ENCODE data around the gene BNIP1. TPM values are rescaled to one million over a fixed set of nuclear protein-coding genes. Genes with fewer than 3 reads are reported as not detected.
"Not testable (repeated sequence)": the region's sequence is repeated elsewhere in the genome, so short reads cannot be mapped to it uniquely, and the experiment has no call there.

The BNIP1 gene
- total and polyA plus RNA-seq, 7 donors, result 6.7 to 19.2 (median 11.8) TPM

- H3K4me1 ChIP-seq, result no peaks in the 10 kb centered on the region
- no peaks in the 10 kb centered on the region for H3K27me3 ChIP-seq
- DNase-seq, result no peak
- H3K9me3 ChIP-seq, result no peaks in the 10 kb centered on the region
- H3K4me3 ChIP-seq, result no peak overlapping the region
- TF ChIP-seq EP300 (IDR thresholded peaks at IDR 0.05) (no peak), POLR2AphosphoS5 (IDR thresholded peaks at IDR 0.05) (no peak), POLR2A (IDR thresholded peaks at IDR 0.05) (no peak), CTCF (IDR thresholded peaks at IDR 0.05) (no peak)
- H3K27ac ChIP-seq, result no peak overlapping the region
- peaks cover 14 to 89% (median 24%) of the 10 kb centered on the region in 4 donors for H3K36me3 ChIP-seq
- WGBS, 2 donors, result 93 to 96% methylated on average over 5 of the region's 5 CpGs
- intact Hi-C loops (cut with DNase I), result no loop called here
Measured at GRCh38 chr5:173152547-173152946, 8.2 kb downstream of the BNIP1 start.

DNA sequence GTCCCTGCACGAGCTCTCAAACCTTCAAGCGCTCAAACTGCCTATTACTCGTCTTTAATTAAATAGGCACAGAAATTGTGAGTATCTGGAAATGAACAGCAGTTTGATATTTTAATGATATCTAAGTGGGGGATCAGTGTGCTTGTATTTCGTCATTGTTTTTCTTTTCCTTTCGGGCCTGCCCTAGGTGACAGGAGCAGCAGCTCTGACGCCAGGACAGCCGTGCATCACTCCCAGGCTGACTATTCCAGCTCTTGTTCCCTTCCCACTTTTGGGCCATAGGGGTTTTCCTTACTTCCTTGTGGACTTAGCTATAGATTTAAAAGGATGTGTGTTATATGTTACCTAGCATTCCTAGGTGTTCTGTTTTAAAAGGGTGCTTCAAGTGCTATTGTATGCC lies 9.5 kb downstream of the BNIP1 start:
- no peak overlapping the region for H3K4me3 ChIP-seq
- intact Hi-C loops (cut with DNase I), result no loop called here
- H3K4me1 ChIP-seq, result no peaks in the 10 kb centered on the region

GRCh38 chr5:173154619-173155018 lies 10.3 kb downstream of the BNIP1 start:
- DNase-seq, result not testable (repeated sequence)

More for the DNA sequence above, 9.5 kb downstream of the BNIP1 start:
- Histone ChIP-seq H3K9me3 (no peaks in the 10 kb centered on the region), H3K27ac (no peak overlapping the region), H3K27me3 (no peaks in the 10 kb centered on the region), H3K36me3 (peaks cover 14 to 89% (median 28%) of the 10 kb centered on the region in 4 donors)
- 91 to 96% methylated on average over 7 of the region's 7 CpGs for WGBS, 2 donors
- TF ChIP-seq EP300 (IDR thresholded peaks at IDR 0.05), result no peak
- no peak for TF ChIP-seq POLR2AphosphoS5 (IDR thresholded peaks at IDR 0.05)
- TF ChIP-seq POLR2A (IDR thresholded peaks at IDR 0.05), result no peak
- TF ChIP-seq CTCF (IDR thresholded peaks at IDR 0.05), result no peak
- DNase-seq, result no peak

GRCh38 chr5:173155912-173156311 lies 11.6 kb downstream of the BNIP1 start:
- intact Hi-C loops (cut with DNase I), result no loop called here
- TF ChIP-seq CTCF (IDR thresholded peaks at IDR 0.05) (no peak), POLR2A (IDR thresholded peaks at IDR 0.05) (no peak), EP300 (IDR thresholded peaks at IDR 0.05) (no peak), POLR2AphosphoS5 (IDR thresholded peaks at IDR 0.05) (no peak)
- Histone ChIP-seq H3K27ac (no peak overlapping the region), H3K9me3 (no peaks in the 10 kb centered on the region), H3K4me3 (no peak overlapping the region), H3K27me3 (no peaks in the 10 kb centered on the region), H3K4me1 (no peaks in the 10 kb centered on the region), H3K36me3 (peaks cover 21 to 91% (median 42%) of the 10 kb centered on the region in 4 donors)
- WGBS, 2 donors, result 76 to 82% methylated on average over 2 of the region's 2 CpGs
- DNase-seq, result no peak

More at GRCh38 chr5:173154619-173155018, 10.3 kb downstream of the BNIP1 start:
- H3K4me3 ChIP-seq; H3K9me3 ChIP-seq; H3K27me3 ChIP-seq; intact Hi-C loops (cut with DNase I); H3K27ac ChIP-seq; H3K4me1 ChIP-seq: not testable (repeated sequence)
- WGBS, 2 donors, result 85 to 93% methylated on average over 5 of the region's 5 CpGs
- peaks cover 14 to 88% (median 33%) of the 10 kb centered on the region in 4 donors for H3K36me3 ChIP-seq

DNA sequence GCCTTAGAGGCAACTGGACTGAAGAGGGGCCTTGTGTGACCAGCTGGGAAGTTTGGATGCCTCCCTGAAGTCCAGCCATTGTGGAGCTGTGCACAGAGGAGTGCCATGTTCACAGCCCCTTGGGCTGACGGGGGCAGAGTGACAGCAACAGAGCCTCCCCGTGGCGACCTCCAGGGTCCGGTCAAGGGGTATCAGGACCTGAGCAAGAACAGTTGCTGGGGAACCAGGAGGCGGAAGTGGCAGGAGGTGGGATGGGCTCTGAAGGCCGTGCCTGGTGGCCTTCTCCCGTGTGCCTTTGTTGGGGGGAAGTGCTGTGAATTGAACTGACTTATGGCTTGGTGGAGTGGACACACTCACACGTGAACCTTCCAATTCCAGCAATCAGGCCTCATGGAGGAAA lies 14.0 kb downstream of the BNIP1 start:
- Histone ChIP-seq H3K4me1 (peaks cover 0 to 5% (median under 1%) of the 10 kb centered on the region in 4 donors), H3K27me3 (no peaks in the 10 kb centered on the region), H3K4me3 (no peak overlapping the region), H3K27ac (no peak overlapping the region), H3K9me3 (no peaks in the 10 kb centered on the region), H3K36me3 (peaks cover 21 to 94% (median 45%) of the 10 kb centered on the region in 4 donors)
- TF ChIP-seq POLR2A (IDR thresholded peaks at IDR 0.05) (no peak), EP300 (IDR thresholded peaks at IDR 0.05) (no peak), CTCF (IDR thresholded peaks at IDR 0.05) (no peak), POLR2AphosphoS5 (IDR thresholded peaks at IDR 0.05) (no peak)
- 83 to 94% methylated on average over 8 of the region's 8 CpGs for WGBS, 2 donors
- no peak for DNase-seq
- intact Hi-C loops (cut with DNase I), result no loop called here

Data from sigmoid colon (tissue), 7 donors.